GM18499 (cell line): Measurements from ENCODE around the gene ALMS1.
"Not testable (repeated sequence)": the region's sequence is repeated elsewhere in the genome, so short reads cannot be mapped to it uniquely, and the experiment has no call there.

ENCODE experiments used
- ATAC-seq: cut with Tn5 transposase; IDR thresholded peaks from one replicate; pipeline ENCODE4 v1.9.1; 2021; ENCODE audit warnings: moderate number of reproducible peaks; ENCODE audit not compliant: insufficient read depth, unreplicated experiment

ALMS1 gene

DNA sequence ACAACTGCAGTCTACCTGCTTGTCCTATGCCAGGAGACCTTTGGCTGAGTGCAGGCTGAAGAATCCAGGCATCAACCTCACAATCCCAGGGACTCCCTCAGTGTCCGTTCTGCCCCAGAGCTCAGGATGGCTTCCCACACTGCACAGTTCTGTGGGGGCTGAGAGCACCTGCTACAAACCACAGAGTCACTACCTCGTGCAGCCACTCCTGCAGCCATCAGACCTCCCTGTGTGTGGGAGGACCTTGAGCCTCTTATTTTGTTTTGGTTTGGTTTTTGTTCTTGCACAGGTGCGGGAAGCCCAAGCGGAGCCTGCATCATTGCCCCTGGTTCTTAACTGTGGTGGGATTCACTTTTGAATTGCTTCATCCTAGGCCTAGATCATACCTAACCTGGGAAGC is 225.6 kb downstream of the ALMS1 start:
- no peak for ATAC-seq

DNA sequence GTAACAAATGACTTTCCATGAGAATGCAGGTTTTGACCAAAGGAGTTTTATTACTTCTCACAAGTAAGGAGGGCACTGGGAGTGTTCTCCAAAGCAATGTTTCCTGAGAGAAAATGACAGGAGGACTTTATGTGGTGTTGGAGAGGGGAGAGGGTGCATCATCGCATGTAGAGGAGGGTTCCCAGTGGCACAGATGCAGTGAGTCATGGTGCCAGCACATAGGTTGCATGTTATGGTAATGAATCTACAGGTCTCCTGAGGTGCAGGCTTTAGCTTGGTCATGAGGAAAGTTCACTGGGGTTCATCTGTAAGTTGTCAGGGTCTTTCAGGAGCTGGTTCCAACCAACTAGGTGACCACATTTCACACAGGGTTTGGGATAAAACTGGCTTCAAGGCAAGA is 226.2 kb downstream of the ALMS1 start:
- no peak for ATAC-seq

DNA sequence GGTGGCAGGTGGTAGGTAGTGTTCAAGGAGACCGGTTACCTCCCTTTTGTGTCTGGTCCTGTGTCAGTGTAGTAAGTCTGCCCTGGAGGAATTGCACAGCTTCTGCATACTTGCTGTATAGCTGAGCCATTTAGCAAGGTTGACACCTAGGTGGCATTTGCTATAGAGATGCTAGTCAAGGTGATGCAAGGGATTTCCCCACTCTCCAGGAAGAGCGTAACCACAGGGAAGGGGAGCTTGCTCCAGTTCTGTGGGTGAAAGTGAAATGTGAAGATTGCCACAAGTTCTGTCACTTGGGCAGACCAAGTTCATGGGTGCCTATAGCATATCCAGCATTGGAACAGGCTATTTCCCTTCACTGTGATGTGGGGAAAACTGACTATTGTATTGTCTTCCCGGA is 228.5 kb downstream of the ALMS1 start:
- no peak for ATAC-seq

DNA sequence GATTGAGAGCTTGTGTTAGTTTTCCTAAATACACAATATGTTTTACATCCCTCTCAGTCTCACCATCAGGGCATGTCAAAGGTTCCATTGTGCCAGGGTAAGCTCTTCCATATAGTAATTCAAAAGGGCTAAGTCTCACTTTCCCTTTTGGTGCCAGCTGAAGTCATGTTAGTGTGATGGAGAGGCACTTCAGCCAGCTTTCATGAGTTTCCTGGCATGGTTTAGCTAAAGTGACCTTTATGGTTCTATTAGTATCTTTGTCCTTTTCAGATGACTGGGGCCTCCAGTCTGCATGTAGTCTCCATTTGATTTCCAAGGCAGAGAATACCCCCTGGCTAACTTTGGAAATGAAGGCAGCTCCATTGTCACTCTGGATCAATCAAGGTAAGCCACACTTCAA is 229.4 kb downstream of the ALMS1 start:
- no peak for ATAC-seq

DNA sequence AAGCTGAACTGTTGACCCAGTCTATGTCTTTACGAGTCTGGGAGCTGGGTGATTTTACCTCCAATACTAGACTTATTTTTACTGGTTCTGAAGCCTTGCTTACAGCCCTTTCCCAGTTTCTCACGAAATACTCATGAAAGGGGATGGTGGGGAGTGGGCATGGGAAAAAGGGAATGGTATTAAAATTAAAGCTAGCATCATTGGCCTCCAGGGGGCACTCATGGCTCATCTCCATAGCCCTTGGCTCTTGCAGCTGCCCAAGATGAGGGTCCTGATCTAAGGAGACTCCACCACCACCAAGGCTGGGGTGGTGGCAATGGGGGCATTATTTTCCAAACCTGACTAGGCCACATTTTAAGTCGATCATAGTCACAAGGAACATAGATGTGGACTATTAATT is 234.3 kb downstream of the ALMS1 start:
- not testable (repeated sequence) for ATAC-seq

DNA sequence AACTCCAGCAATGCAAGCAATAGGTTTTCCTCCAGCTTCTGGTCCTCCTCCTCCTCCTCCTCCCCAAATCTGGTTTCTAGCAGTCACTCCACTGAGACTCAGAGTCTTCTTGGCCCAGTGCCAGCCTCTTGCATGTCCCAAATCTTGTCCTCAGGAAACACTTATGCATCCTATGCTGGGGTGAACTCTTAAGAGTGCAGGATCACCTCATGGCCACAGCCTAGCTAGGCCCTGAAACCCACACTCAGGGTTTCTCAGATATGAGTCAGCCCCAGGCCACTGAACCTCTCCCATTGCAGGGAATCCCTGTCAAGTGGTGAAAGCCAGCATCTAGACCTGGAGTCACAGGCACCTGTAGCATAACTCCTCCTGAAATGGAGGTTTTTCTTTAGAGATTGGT is 238.4 kb downstream of the ALMS1 start:
- not testable (repeated sequence) for ATAC-seq

DNA sequence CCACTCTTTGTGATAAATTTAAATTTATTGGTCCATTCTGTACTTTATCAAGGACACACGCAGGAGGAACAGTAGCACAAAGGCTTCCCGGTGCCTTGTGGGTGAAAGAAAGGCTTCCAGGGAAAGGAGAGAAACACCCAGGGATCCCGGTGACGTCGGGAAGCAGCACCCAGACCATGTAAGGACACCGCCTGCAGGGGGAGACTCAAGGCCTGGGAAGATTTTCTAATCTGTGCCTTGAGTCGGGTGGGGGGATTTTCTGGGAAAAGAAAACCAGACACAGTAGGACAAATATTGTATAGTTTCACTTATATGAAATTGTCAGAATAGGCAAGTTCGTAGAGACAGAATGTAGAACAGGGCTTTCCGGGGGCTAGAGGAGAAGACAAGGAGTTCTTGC is 239.0 kb downstream of the ALMS1 start:
- not testable (repeated sequence) for ATAC-seq

DNA sequence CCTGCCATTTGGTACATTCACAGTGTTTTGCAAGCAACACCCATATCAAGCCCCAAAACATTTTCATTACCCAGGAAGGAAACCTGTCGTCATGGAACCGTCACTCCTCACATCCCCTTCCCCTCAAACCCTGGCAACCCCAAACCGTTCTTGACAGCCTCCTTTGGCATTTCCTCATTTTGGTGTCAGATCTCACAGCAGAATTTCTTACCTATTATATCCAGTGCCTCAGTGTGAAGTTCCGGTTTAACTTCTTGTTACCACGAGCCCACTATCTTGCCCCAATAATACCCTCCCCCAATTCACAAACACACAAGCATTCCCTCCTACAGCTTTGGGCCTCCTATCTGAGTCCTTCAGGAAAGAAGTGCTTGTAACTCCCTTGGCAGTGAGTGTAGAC is 240.6 kb downstream of the ALMS1 start:
- ATAC-seq: not testable (repeated sequence)

DNA sequence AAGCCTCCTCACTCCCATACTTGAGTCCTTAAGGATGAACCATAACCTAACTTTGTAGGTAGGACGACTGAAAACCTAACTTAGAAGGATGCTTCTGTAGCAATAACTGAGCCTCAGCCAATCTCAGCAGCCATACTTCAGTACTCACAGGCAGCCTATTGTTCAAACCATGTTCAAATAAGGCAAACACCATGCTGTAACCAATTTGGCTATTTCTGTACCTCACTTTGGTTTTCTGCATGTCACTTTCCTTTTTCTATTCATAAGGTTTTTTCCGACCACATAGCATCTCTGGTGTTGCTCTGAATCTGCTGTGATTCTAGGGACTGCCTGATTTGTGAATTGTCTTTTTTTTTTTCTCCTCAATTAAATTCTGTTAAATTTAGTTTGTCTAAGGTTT is 242.9 kb downstream of the ALMS1 start:
- peak; percentile 65 for ATAC-seq

DNA sequence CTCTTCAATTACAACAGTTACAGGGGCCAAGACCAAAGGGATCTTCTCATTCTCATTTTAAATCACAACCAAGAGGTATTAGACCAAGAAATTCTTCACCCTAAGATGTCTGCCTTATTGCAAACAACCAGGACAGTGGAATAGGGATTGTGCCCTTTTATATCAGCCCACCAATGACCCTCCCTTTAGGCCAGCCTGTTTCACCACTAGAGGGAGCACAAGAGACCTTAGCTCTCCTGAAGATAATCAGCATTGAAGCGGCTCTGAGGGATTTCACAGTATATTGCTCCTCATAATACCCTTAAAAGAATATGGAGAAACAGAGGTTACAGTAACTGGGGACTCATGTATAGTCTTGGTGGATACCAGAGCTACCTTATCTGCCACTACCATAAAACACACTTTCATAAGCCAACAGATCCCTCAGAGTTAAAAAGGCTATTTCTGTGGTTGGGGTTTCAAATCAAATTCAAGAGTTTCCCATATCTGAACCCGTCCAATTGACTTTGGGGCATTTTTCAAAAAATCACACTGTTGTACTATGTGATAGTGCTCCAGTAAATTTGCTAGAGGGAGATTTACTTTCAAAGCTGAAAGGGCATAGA is 245.1 kb downstream of the ALMS1 start:
- not testable (repeated sequence) for ATAC-seq

DNA sequence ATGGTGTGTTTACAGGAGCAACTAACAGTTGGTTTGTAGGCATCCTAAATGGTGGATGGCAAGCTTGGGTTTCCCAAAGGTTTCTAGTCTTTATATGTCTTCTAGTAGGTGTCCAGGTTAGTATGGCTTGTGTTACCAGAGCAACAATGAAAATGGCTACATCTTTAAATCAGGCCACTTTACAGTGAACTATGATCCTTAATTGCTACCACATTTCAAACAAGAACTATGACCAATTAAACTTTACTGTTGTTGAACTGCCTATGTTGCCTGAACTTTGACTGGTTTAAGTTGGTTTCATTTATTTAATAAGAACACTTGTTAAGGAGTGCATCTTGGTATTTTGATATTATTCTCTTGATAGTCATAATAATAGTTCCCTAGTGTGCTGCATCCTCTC is 251.3 kb downstream of the ALMS1 start:
- ATAC-seq: not testable (repeated sequence)

DNA sequence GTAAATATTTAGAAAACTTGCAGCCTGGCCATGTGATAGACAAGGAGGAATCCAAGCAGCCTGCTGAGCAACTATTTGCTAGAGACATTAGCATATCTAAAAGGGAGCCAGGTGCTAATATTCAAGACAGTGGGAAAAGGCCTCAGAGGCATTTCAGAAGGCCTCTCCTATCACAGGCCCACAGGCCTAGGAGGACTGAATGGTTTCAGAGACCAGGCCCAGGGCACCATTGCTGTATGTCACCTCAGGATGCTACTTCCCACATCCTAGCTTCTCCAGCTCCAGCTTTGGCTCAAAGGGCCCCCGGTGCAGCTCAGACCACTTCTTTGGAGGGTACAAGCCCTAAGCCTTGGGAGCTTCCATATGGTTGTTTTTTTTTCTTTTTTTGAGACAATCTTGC is 252.8 kb downstream of the ALMS1 start:
- ATAC-seq: no peak

DNA sequence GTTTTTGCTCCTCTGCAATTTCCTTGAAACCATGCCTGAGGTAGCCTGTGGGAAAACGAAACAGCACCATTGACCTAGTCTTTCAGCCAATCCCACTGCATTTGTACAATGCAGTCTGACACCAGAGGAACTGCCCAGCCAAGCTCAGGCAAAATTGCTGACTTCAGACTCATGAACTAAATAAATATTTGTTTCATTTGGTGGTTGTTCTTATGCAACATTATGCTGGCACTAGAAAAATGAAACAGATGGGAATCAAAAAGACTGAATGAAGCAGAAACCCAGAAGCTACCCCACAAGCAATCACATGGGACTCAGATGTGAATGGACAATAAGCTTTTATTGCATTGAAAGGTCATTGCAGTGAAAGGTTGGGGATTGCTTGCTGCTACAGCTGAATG is 254.9 kb downstream of the ALMS1 start:
- ATAC-seq: no peak

DNA sequence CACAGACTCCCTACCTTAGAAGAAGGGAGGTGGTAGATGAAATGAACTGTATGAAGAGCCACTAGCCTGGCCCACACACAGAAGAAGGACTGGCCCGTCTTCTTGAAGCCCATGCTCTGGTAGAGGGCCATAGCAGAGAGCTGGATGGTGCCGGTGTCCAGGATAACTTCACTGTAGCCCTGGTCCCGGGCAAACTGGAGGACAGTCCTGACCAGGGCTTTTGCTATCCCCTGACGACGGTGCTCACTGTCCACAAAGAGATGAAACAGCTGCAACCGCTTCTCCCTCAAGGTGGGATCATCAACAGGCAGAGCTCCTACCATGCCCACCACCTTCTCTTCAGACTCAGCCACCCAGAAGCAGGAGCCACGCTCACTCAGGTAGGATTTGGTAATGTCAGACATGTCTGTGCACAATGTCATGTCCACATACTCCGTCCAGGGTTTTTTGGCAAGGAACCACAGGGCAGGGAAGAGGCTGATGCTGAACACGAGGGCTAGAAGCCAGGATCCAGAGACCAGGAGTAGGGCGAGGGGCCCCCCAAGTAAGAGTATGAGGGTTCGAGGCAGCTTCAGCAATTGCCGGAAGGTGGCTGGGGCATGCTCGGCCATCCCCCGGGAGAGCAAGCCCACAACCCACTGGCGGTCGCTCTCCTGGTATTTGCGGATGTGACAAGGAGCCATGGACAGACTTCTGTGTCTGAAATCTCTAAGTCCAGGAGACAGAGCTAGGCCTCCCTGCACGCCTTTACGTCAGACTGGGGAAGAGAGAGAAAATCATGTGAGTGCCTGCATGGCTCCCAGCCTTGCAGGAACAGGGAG is 255.5 kb downstream of the ALMS1 start:
- no peak for ATAC-seq

DNA sequence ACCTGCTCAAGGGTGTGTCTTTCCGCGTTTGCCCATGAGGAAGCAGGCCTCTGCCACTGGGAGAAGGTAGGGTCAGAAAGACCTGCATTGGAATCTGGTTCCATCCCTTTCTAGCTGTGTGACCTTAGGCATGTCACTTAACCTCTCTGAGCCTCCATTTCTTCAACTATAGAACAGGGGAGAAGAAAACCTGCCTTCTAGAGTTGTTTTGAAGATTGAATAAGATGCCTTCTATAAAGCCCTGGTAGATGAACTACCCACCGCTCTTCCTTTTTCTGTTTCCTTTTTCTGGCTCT is 256.1 kb downstream of the ALMS1 start:
- no peak for ATAC-seq

DNA sequence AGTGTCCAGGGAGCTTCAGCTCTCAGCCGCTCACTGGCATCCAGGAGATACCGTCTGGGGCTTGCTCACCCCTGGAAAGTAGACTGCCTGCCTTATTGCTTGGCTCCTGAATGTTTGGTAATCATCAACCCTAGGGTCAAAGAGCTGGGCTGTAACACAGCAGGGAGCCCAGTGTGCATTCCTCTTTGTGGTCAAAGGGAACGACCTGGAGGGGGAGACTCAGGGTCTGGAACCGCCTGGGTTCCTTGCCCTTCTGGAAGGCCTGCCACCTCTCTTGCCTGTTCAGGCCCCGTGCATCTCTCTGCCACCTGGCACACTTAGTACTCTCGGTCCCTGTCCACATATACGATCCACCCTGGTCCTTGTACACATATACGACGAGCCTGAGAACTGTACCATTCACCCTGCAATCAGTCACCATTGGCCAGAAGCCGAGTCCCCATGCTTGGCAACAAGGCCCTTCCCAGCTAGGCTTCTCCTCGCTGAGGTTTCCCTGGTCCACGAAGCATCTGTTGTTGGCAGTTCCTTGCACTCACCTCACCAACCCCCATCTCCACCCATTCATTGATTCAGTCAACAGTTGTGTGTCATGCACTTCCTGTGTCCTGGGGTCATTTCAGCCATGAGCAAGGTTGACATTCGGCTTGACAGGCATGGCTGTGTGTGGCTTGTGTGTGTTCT is 256.8 kb downstream of the ALMS1 start, which contains the start of gene NAT8:
Gene NAT8, minus strand, starts transcription at position 85 of the 681 bp plus-strand sequence. CDS start 794 bp downstream, outside the sequence.
- ATAC-seq: no peak

DNA sequence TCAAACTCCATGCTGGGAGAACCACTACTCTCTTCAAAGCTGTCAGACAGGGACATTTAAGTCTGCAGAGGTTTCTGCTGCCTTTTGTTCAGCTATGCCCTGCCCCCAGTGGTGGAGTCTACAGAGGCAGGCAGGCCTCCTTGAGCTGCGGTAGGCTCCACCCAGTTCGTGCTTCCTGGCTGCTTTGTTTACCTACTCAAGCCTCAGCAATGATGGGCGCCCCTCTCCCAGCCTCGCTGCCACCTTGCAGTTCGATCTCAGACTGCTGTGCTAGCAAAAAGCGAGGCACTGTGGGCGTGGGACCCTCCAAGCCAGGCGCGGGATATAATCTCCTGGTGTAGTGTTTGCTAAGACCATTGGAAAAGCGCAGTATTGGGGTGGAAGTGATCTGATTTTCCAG is 262.1 kb downstream of the ALMS1 start:
- not testable (repeated sequence) for ATAC-seq

DNA sequence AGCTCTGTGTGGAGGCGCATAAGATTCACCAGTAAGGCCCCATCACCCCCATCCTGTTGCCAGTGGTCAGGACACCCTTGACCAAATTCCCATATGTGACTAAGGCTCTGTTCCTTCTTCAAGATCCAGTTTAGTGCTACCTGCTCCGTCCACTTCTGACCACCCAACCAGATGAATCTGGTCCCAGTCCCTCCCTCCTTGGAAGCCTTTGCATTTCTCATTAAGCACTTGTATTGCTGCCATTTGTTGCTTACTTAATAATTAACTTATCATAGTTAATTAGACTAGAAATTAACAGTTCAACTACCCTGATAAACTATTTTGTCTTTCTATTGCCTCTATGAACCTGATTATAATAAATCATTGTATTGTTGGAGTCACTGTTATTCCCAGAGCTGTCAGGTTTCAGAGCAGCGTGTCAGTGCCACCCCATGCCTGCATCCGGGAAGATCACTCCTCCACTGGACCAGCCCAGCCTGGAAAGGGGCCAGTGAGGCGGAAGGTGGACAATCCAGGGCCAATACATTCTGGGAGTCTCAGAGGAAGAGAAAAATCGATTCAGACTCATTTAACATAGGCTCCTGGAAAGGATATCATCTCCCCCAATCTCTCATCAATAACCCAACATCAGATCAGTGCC is 266.1 kb downstream of the ALMS1 start:
- no peak for ATAC-seq

DNA sequence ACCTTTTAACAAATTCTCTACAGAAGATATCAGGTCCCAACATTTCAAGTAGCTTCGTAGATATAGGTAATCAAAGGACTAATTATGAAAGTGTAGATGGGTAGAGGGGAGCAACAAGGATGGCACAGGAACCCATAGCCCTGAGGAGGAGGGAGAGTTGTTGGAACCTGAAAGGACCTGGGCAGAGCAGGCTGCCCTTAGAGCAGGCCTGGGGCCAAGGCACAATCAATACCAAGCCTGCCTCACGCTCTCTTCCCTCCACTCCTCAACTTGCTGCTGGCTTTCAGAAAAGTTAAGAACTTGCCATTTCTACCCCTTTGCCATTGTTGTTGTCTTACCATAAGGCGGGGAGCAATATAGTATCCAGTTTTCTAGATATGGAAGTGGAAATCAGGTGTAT is 266.7 kb downstream of the ALMS1 start:
- no peak for ATAC-seq

DNA sequence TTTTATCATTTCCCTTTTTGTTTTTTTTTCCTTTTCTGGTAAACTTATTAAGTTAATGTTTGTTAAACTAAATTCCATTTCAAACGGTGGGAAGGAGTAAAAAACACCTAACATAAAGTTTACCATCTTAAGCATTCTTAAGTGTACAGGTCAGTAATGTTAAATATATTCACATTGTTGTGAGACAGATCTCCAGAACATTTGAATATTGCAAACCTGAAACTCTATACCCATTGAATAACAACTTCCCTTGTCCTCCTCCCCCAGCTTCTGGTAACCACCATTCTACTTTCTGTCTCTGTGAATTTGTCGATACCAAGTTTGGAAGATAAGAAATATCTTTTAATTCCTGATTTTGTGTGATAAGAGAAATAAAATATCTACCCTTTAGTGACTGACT is 268.5 kb downstream of the ALMS1 start:
- no peak for ATAC-seq
